Retinal pigment epithelial cell (primary cell): ENCODE results near the gene GNG7.
A peak's percentile ranks its signal among the peaks of the same experiment; 100 is the strongest.

Experiments
- DNase-seq: peaks from one replicate; pipeline ENCODE4 v3.0.0-alpha.2; 2010; ENCODE audit warnings: low read depth
- H3K4me3 ChIP-seq: 2 replicates; pipeline ENCODE4 v1.5.1; 2011; ENCODE audit warnings: mild to moderate bottlenecking, low read length, control low read depth, moderate library complexity
- CTCF ChIP-seq: conservative IDR thresholded peaks from 2 replicates; pipeline ENCODE4 v1.5.1; 2011; ENCODE audit warnings: low read depth, low read length, control low read depth, inconsistent platforms

The GNG7 gene

GRCh38 chr19:2711172-2711874 lies 8.8 kb upstream of the GNG7 start:
- H3K4me3 ChIP-seq: no peak overlapping the region
- TF ChIP-seq CTCF: no peak
- DNase-seq: no peak

GRCh38 chr19:2706251-2706650 lies 3.8 kb upstream of the GNG7 start:
- DNase-seq: no peak
- TF ChIP-seq CTCF: no peak
- no peak overlapping the region for H3K4me3 ChIP-seq

- no peak overlapping the region for H3K4me3 ChIP-seq
- TF ChIP-seq CTCF: no peak
- DNase-seq: no peak
Observed at GRCh38 chr19:2703691-2704216, 1.3 kb upstream of the GNG7 start.

GRCh38 chr19:2703077-2703437 lies 563 bp upstream of the GNG7 start:
- H3K4me3 ChIP-seq: peak overlapping the region; percentile 22
- no peak for TF ChIP-seq CTCF
- DNase-seq: no peak

GRCh38 chr19:2701361-2702169 lies 929 bp downstream of the GNG7 start:
- no peak for TF ChIP-seq CTCF
- DNase-seq: no peak
- peak overlapping the region; percentile 51 for H3K4me3 ChIP-seq

- no peak for DNase-seq
- no peak for TF ChIP-seq CTCF
- no peak overlapping the region for H3K4me3 ChIP-seq
Observed at GRCh38 chr19:2700660-2701360, 1.7 kb downstream of the GNG7 start.
